GM19438 (cell line): ENCODE data around the gene ZNF783.
"Not testable (repeated sequence)": the region's sequence is repeated elsewhere in the genome, so short reads cannot be mapped to it uniquely, and the experiment has no call there.

Source experiments
- ATAC-seq: cut with Tn5 transposase; IDR thresholded peaks from one replicate; pipeline ENCODE4 v1.9.1; 2021; ENCODE audit warnings: low read depth; ENCODE audit not compliant: unreplicated experiment

The ZNF783 gene

DNA sequence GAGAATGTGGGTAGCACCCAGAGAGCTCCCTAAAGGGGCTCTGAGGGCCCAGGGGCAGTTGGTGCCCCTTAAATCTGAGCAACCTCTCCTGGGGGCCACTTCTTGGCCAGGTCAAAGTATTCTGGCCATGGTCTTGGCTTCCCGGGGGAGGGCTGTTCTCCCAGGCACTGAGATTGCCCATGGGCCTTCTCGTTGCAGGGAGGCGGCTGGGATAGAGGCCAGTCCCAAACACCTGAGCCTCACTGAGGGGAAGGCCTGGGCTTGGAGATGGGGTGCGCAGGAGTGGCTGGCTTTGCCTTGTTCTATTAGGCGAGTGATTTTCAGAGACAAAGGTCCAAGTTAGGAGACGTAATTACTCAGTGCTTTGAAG lies 33.5 kb downstream of the ZNF783 start:
- ATAC-seq, result no peak

GRCh38 chr7:149296368-149296767 lies 34.4 kb downstream of the ZNF783 start:
- ATAC-seq, result no peak

DNA sequence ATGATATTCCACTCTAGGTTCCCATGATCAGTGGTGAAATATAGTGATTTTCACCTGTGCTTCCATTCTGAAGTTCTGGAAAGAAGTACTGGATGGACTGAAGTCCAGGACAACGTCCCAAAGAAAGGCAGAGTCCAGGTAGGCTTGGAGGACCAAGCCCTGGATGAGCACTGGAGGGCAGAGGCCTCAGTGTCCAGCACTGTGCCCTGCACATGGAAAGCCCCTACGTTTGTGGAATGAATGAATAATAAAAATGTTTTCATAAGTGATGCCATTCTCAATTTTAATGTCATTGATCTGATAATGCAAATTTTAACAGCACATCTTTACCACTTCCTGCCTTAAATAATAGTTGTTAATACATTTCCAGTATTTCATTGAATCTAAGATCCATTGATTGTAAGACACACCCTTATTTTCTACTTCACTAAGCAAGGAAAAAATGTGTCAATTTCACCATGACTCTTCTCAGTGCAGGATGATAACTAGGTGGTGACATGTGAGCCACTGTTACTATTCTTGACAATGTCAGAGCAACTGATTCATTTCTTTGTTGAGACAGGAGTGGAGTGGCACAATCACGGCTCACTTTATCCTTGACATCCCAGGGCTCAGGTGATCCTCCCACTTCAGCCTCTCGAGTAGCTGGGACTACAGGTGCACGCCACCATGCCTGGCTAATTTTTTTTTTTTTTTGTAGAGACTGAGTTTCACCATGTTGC lies 35.2 kb downstream of the ZNF783 start:
- ATAC-seq, result no peak

DNA sequence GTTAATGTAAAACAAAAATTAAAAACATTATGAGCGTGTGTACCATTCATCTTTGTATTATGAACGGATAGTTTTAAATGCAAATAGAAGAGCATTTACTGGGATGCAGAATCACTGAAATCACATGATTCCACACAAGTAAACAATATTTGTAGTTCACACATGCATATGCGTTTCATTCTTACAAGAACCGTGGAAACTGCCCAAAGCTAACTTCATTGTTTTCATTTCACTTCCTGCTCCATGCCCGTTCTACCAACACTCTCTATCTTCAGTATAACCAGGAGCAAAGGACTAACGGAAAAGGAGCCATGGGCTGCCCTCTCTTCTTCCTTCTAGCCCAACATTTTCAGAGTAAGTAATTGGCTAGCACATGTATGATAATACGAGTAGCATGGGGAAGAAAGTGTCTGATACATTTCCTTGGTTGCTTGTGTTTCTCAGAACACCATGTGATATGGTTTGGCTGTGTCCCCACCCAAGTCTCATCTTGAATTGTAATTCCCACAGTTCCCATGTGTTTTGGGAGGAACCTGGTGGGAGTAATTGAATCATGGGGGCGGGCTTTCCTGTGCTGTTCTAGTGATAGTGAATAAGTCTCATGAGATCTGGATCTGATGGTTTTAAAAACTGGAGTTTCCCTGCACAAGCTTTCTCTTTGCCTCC lies 38.8 kb downstream of the ZNF783 start:
- no peak for ATAC-seq

DNA sequence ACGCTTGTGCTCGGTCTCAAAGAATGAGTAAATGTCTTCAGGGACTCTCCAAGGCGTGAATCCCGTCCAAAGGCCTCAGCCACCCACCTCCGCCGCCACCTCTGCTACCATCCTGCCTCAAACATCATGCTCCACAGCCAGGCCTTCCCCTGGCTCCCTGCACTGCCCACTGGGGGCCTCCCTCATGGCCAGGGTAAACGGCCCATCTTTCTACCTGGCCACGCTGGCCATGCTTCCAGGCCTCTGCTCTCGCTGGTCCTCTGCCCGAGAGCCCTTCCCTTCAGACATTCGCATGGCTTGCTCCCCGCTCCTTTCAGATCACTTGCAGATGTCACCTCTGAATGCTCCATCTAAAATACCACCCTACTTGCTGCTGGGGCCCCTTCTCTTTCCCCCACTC lies 40.2 kb downstream of the ZNF783 start:
- ATAC-seq, result no peak

DNA sequence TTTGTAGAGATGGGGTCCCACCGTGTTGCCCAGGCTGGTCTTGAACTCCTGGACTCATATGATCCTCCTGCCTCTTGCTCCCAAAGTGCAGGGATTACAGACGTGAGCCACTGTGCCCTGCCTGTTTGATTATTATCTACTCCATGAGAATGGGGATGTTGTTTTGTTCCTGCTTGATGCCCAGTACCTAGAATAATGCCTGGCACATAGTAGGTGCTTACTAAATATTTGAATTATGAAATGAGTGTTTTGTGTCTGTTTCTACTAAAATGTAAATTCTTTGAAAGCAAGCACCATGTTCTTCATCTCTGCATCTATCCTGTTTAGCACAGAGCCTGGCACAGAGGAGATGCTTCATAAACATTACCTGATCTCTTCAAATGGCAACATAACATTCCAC lies 40.9 kb downstream of the ZNF783 start:
- no peak for ATAC-seq

- no peak for ATAC-seq
Observed at GRCh38 chr7:149304006-149304405, 42.0 kb downstream of the ZNF783 start.

DNA sequence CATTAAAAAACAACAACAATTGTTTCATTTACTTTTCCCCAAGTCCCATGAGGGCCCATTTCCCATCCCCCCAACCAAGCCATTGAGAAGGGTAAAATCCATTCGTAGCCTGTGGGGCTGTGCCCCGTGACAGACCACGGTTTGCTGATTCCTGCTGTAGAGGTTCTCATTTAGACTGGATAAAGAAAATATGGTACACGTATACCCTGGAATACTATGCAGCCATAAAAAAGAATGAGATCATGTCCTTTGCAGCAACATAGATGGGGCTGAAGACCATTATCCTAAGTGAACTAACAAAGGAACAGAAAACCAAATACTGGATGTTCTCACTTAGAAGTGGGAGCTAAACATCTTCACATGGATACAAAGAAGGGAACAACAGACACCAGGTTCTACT lies 44.9 kb downstream of the ZNF783 start:
- no peak for ATAC-seq

DNA sequence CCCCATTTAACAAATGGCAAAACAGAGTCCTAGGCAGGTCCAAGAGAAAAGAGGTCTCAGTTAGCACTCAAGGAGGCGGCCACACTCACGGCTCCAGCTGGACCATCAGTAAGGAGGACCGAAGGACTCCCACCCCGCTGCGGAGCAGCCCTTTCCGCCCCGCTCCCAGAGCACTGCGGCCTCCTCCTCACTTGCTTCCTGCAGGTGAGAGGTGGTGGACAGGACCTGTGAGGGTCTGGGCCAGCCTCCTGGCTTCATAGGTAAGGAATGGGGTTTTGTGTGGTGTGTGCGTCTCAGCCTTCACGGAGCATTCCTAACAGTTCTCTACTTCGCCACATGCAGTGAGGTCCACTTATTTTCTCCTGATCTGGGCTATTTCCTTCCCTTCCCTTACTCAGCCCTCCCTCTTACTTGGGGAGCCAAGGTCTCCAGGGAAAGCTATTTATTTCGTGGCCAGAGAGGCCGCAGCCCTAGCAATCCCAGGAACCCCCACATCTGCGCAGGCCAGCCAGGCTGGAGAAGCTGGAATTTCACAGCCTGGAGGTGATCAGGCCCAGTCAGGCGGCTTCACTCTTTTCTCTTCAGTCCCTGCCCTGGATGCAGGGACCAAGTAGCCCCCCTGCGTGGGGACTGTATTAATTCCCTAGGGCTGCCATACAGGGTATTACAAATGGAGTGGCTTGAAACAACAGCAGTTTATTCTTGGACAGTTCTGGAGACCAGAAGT lies 45.9 kb downstream of the ZNF783 start:
- no peak for ATAC-seq

DNA sequence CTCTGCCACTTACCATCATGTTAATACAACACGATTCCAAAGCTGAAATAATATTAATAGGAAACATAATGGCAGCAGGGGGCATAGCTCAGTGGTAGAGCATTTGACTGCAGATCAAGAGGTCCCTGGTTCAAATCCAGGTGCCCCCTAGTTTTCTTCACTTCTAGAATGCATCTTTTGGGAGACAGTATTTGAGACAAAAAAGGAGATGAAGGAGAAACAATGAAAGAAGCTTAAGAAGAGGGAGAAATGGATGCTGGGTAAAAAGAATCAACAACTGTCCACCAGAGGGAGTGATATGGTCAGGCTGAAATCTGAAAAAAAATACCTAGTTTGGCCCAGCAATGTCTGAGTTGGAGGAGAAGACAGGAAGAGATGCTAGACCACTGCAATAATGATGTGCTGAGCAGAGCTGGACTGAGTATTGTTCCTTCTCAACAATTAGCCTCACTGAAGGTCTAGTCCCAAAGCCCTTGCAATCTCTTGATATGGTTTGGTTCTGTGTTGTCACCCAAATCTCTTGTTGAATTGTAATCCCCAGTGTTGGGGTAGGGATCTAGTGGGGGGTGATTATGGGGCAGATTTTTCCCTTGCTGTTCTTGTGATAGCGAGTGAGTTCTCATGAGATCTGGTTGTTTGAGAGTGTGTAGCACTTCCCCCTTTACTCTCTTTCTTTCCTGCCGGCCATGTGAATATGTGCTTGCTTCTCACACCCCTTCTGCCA lies 48.3 kb downstream of the ZNF783 start:
- no peak for ATAC-seq

GRCh38 chr7:149310990-149311573 lies 49.1 kb downstream of the ZNF783 start:
- ATAC-seq, result no peak

DNA sequence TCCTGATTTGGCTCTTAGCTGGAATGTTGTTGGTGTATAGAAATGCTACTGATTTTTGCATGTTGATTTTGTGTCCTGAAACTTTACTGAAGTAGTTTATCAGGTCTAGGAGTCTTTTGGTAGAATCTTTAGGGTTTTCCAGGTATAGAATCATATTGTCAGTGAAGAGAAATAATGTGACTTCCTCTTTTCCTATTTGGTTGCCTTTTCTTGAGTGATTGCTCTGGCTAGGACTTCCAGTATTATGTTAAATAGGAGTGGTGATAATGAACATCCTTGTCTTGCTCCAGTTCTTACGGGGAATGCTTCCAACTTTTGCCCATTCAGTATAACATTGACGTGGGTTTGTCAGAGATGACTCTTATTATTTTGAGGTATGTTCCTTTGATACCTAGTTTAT lies 52.0 kb downstream of the ZNF783 start:
- ATAC-seq, result no peak

- ATAC-seq, result no peak
Observed at GRCh38 chr7:149316606-149317005, 54.6 kb downstream of the ZNF783 start.

DNA sequence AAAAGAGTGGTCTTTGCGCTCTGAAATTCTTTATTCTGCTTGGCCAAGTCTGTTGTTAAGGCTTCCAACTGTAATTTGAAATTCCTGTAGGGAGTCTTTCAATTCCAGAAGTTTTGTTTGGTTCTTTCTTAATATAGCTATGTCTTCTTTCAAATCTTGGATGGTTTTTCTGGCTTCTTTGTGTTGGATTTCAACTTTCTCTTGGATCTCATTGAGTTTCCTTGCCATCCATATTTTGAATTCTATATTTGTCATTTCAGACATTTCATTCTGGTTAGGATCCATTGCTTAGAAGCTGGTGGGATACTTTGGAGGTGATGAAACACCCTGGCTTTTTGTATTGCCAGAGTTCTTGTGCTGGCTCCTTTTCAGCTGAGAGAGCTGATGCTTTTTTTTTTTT lies 55.5 kb downstream of the ZNF783 start:
- ATAC-seq, result no peak

GRCh38 chr7:149317986-149318672 lies 56.1 kb downstream of the ZNF783 start:
- no peak for ATAC-seq

DNA sequence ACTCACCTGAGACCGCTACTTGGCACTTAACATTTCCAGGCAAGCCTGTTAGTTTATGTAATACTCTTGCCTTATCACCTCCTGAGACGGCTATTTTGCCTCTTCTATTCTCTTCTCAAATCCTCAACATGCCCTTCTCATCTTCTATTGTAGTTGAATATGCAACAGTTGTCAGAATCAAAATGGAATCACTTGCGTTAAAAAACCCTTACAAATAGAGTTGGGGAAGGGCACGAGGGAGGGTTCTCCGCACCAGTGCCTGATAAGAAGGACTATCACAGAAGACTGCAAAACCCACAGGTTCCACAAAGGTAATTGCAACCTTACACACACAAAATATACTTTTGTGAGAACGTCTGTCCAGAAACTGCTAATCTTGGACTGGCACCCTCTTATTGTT lies 57.4 kb downstream of the ZNF783 start:
- no peak for ATAC-seq

DNA sequence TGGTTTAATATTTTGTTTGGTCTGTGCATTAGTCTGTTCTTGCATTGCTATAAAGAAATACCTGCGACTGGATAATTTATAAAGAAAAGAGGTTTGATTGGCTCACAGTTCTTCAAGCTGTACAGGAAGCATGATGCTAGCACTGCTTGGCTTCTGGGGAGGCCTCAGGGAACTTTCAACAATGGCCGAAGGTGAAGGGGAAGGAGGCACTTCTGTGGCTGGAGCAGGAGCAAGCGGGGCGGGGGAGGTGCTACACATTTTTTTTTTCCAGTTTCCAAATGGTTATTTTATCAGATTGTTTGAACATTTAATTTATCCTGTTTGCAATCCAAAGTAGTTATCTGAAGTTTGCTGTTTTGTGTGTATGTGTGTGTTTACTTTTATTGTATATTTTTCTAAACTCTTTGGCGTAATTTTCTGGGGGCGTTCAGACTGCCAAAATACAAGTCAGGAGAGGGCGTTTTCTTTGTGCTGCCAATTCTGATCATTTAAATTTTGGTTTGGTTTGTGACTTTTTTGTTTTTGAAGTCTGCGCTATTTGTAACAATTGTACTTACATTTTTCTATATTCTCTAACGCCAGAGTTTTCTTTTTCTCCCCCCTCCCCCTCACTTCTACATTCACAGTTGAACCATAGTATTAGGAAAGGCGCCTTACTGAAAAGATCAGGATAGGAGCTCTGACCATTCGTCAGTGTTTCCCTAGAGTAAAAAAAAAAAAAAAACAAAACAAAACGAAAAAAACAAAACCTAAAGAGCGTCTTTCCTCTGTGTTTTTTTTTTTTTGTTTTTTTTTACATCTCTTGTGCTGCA lies 58.5 kb downstream of the ZNF783 start:
- ATAC-seq, result no peak

- not testable (repeated sequence) for ATAC-seq
Observed at GRCh38 chr7:149321125-149321905, 59.3 kb downstream of the ZNF783 start.
